ENCODE results near the gene MACO1.
"Not testable (repeated sequence)": the region's sequence is repeated elsewhere in the genome, so short reads cannot be mapped to it uniquely, and the experiment has no call there.

MACO1 gene

GRCh38 chr1:25460816-25461215 is 30.1 kb downstream of the MACO1 start:
- not testable (repeated sequence) for H3K27ac Mint-ChIP-seq

GRCh38 chr1:25461849-25462248 is 31.2 kb downstream of the MACO1 start:
- peaks cover 8% of the 10 kb centered on the region for H3K4me1 Mint-ChIP-seq (ENCODE audit: low read depth)
- H3K27ac Mint-ChIP-seq, result no peak overlapping the region
- H3K27me3 Mint-ChIP-seq, result no peaks in the 10 kb centered on the region
- no peak overlapping the region for H3K4me3 Mint-ChIP-seq
- peaks cover 2% of the 10 kb centered on the region for H3K9me3 Mint-ChIP-seq
- no peak for DNase-seq
- peaks cover 72% of the 10 kb centered on the region for H3K36me3 Mint-ChIP-seq (ENCODE audit: low read depth)

More at GRCh38 chr1:25460816-25461215, 30.1 kb downstream of the MACO1 start:
- H3K9me3 Mint-ChIP-seq; DNase-seq; H3K27me3 Mint-ChIP-seq; H3K4me1 Mint-ChIP-seq (ENCODE audit: low read depth); H3K4me3 Mint-ChIP-seq: not testable (repeated sequence)
- peaks cover 76% of the 10 kb centered on the region for H3K36me3 Mint-ChIP-seq (ENCODE audit: low read depth)

- Mint-ChIP-seq H3K4me1 (ENCODE audit: low read depth) (peaks cover 17% of the 10 kb centered on the region), H3K27me3 (no peaks in the 10 kb centered on the region), H3K27ac (no peak overlapping the region), H3K9me3 (peaks cover 2% of the 10 kb centered on the region), H3K4me3 (no peak overlapping the region), H3K36me3 (ENCODE audit: low read depth) (peaks cover 74% of the 10 kb centered on the region)
- DNase-seq, result no peak
These were observed 32.0 kb downstream of the MACO1 start for GRCh38 chr1:25462732-25463131.

- peak overlapping the region; percentile 23 for H3K4me3 Mint-ChIP-seq
These were observed 36.5 kb downstream of the MACO1 start for GRCh38 chr1:25467193-25467592.

GRCh38 chr1:25467616-25468015 is 36.9 kb downstream of the MACO1 start:
- Mint-ChIP-seq H3K27me3 (no peaks in the 10 kb centered on the region), H3K36me3 (ENCODE audit: low read depth) (peaks cover 47% of the 10 kb centered on the region), H3K4me3 (no peak overlapping the region), H3K9me3 (no peaks in the 10 kb centered on the region), H3K4me1 (ENCODE audit: low read depth) (peaks cover 52% of the 10 kb centered on the region), H3K27ac (peak overlapping the region; percentile 69)
- DNase-seq, result no peak

More at GRCh38 chr1:25467193-25467592, 36.5 kb downstream of the MACO1 start:
- H3K9me3 Mint-ChIP-seq, result no peaks in the 10 kb centered on the region
- H3K4me1 Mint-ChIP-seq (ENCODE audit: low read depth), result peaks cover 48% of the 10 kb centered on the region
- H3K27ac Mint-ChIP-seq, result peak overlapping the region; percentile 69
- no peaks in the 10 kb centered on the region for H3K27me3 Mint-ChIP-seq
- peaks cover 51% of the 10 kb centered on the region for H3K36me3 Mint-ChIP-seq (ENCODE audit: low read depth)
- no peak for DNase-seq

- H3K4me1 Mint-ChIP-seq (ENCODE audit: low read depth), result peaks cover 56% of the 10 kb centered on the region
- H3K36me3 Mint-ChIP-seq (ENCODE audit: low read depth), result peaks cover 46% of the 10 kb centered on the region
- DNase-seq, result no peak
- no peaks in the 10 kb centered on the region for H3K27me3 Mint-ChIP-seq
- H3K4me3 Mint-ChIP-seq, result no peak overlapping the region
- H3K9me3 Mint-ChIP-seq, result no peaks in the 10 kb centered on the region
- H3K27ac Mint-ChIP-seq, result peak overlapping the region; percentile 41
These were observed 37.3 kb downstream of the MACO1 start for GRCh38 chr1:25468033-25468432.

- DNase-seq, result no peak
- no peaks in the 10 kb centered on the region for H3K9me3 Mint-ChIP-seq
- peaks cover 68% of the 10 kb centered on the region for H3K4me1 Mint-ChIP-seq (ENCODE audit: low read depth)
These were observed 38.5 kb downstream of the MACO1 start for GRCh38 chr1:25469177-25469576.

GRCh38 chr1:25472471-25472870 is 41.8 kb downstream of the MACO1 start:
- Mint-ChIP-seq H3K27me3 (no peaks in the 10 kb centered on the region), H3K36me3 (ENCODE audit: low read depth) (peaks cover 30% of the 10 kb centered on the region), H3K9me3 (no peaks in the 10 kb centered on the region), H3K4me1 (ENCODE audit: low read depth) (peaks cover 83% of the 10 kb centered on the region), H3K27ac (no peak overlapping the region), H3K4me3 (no peak overlapping the region)
- DNase-seq, result no peak

More at GRCh38 chr1:25469177-25469576, 38.5 kb downstream of the MACO1 start:
- H3K36me3 Mint-ChIP-seq (ENCODE audit: low read depth), result peaks cover 46% of the 10 kb centered on the region
- no peak overlapping the region for H3K4me3 Mint-ChIP-seq
- no peak overlapping the region for H3K27ac Mint-ChIP-seq
- no peaks in the 10 kb centered on the region for H3K27me3 Mint-ChIP-seq

- H3K27me3 Mint-ChIP-seq, result no peaks in the 10 kb centered on the region
- peak overlapping the region; percentile 3 for H3K4me3 Mint-ChIP-seq
- no peak for DNase-seq
- H3K36me3 Mint-ChIP-seq (ENCODE audit: low read depth), result peaks cover 19% of the 10 kb centered on the region
- peak overlapping the region; percentile 71 for H3K27ac Mint-ChIP-seq
- no peaks in the 10 kb centered on the region for H3K9me3 Mint-ChIP-seq
- H3K4me1 Mint-ChIP-seq (ENCODE audit: low read depth), result peaks cover 74% of the 10 kb centered on the region
These were observed 43.0 kb downstream of the MACO1 start for GRCh38 chr1:25473653-25474225.

GRCh38 chr1:25474439-25475047 is 43.8 kb downstream of the MACO1 start:
- Mint-ChIP-seq H3K27ac (peak overlapping the region; percentile 71), H3K36me3 (ENCODE audit: low read depth) (peaks cover 21% of the 10 kb centered on the region), H3K9me3 (no peaks in the 10 kb centered on the region), H3K4me1 (ENCODE audit: low read depth) (peaks cover 69% of the 10 kb centered on the region), H3K4me3 (peak overlapping the region; percentile 29), H3K27me3 (no peaks in the 10 kb centered on the region)
- DNase-seq, result no peak

GRCh38 chr1:25476186-25477097 is 45.7 kb downstream of the MACO1 start:
- H3K9me3 Mint-ChIP-seq, result no peaks in the 10 kb centered on the region
- no peaks in the 10 kb centered on the region for H3K27me3 Mint-ChIP-seq
- H3K36me3 Mint-ChIP-seq (ENCODE audit: low read depth), result peaks cover 19% of the 10 kb centered on the region
- peak overlapping the region; percentile 41 for H3K27ac Mint-ChIP-seq
- no peak for DNase-seq
- no peak overlapping the region for H3K4me3 Mint-ChIP-seq
- H3K4me1 Mint-ChIP-seq (ENCODE audit: low read depth), result peaks cover 59% of the 10 kb centered on the region

- Mint-ChIP-seq H3K9me3 (no peaks in the 10 kb centered on the region), H3K27ac (peak overlapping the region; percentile 40), H3K36me3 (ENCODE audit: low read depth) (peaks cover 21% of the 10 kb centered on the region), H3K4me3 (no peak overlapping the region), H3K4me1 (ENCODE audit: low read depth) (peaks cover 54% of the 10 kb centered on the region), H3K27me3 (no peaks in the 10 kb centered on the region)
- DNase-seq, result no peak
These were observed 46.8 kb downstream of the MACO1 start for GRCh38 chr1:25477448-25478034.

- no peak overlapping the region for H3K27ac Mint-ChIP-seq
These were observed 47.9 kb downstream of the MACO1 start for GRCh38 chr1:25478633-25479032.

GRCh38 chr1:25481625-25482024 is 50.9 kb downstream of the MACO1 start:
- H3K4me3 Mint-ChIP-seq, result no peak overlapping the region
- H3K27me3 Mint-ChIP-seq, result no peaks in the 10 kb centered on the region
- H3K27ac Mint-ChIP-seq, result no peak overlapping the region
- peaks cover 42% of the 10 kb centered on the region for H3K36me3 Mint-ChIP-seq (ENCODE audit: low read depth)
- no peaks in the 10 kb centered on the region for H3K9me3 Mint-ChIP-seq
- H3K4me1 Mint-ChIP-seq (ENCODE audit: low read depth), result peaks cover 21% of the 10 kb centered on the region
- DNase-seq, result no peak

More at GRCh38 chr1:25478633-25479032, 47.9 kb downstream of the MACO1 start:
- DNase-seq, result no peak
- peaks cover 26% of the 10 kb centered on the region for H3K36me3 Mint-ChIP-seq (ENCODE audit: low read depth)
- H3K9me3 Mint-ChIP-seq, result no peaks in the 10 kb centered on the region
- H3K27me3 Mint-ChIP-seq, result no peaks in the 10 kb centered on the region
- no peak overlapping the region for H3K4me3 Mint-ChIP-seq
- H3K4me1 Mint-ChIP-seq (ENCODE audit: low read depth), result peaks cover 43% of the 10 kb centered on the region

Data from activated T-cell treated with anti-CD3 and anti-CD28 coated beads, Interleukin-2, amount 50 U/mL, for 24 hours (primary cell).